NT2/D1 (cell line): ENCODE measurements around the gene SLC28A1.

Experiments
- DNase-seq: peaks from one replicate; pipeline ENCODE4 v3.0.0-alpha.2; 2011; ENCODE audit warnings: low read depth, low spot score
- H3K27me3 ChIP-seq: 2 replicates; pipeline ENCODE4 v1.6.0; 2011; ENCODE audit warnings: mild to moderate bottlenecking; ENCODE audit not compliant: insufficient read length, insufficient read depth
- H3K36me3 ChIP-seq: 2 replicates; pipeline ENCODE4 v1.6.1; 2011; ENCODE audit warnings: mild to moderate bottlenecking, low read length, mixed read lengths; ENCODE audit not compliant: insufficient read depth, insufficient read length
- H3K4me1 ChIP-seq: 2 replicates; pipeline ENCODE4 v1.5.1; 2011; ENCODE audit not compliant: insufficient read depth, insufficient read length
- H3K4me3 ChIP-seq: 2 replicates; pipeline ENCODE4 v1.5.1; 2011; ENCODE audit warnings: low read depth; ENCODE audit not compliant: insufficient read length
- H3K9ac ChIP-seq: 2 replicates; pipeline ENCODE4 v1.6.0; 2011; ENCODE audit warnings: low read depth; ENCODE audit not compliant: insufficient read length
- H3K9me3 ChIP-seq: 2 replicates; pipeline ENCODE4 v1.5.1; 2011; ENCODE audit warnings: mild to moderate bottlenecking, low read length; ENCODE audit not compliant: insufficient read depth
- SUZ12 ChIP-seq: IDR thresholded peaks from 2 replicates; pipeline ENCODE4 v1.6.1; 2011; ENCODE audit not compliant: insufficient read length, insufficient read depth; ENCODE audit errors: extremely low read depth
- YY1 ChIP-seq: IDR thresholded peaks from 2 replicates; pipeline ENCODE4 v1.6.1; 2011; ENCODE audit not compliant: insufficient read length, insufficient read depth
- ZNF274 ChIP-seq: IDR thresholded peaks from 2 replicates; pipeline ENCODE4 v1.6.1; 2011; ENCODE audit warnings: mild to moderate bottlenecking, low read depth, low read length

SLC28A1 gene

GRCh38 chr15:84946772-84947489 is 62.5 kb downstream of the SLC28A1 start:
- DNase-seq: no peak
- TF ChIP-seq YY1 (no peak), SUZ12 (no peak), ZNF274 (no peak)
- Histone ChIP-seq H3K4me1 (no peaks in the 10 kb centered on the region), H3K36me3 (no peaks in the 10 kb centered on the region), H3K9me3 (no peaks in the 10 kb centered on the region), H3K27me3 (no peaks in the 10 kb centered on the region), H3K9ac (no peak overlapping the region), H3K4me3 (no peak overlapping the region)

GRCh38 chr15:84947947-84948830 is 63.7 kb downstream of the SLC28A1 start:
- DNase-seq: no peak

GRCh38 chr15:84949043-84949442 is 64.6 kb downstream of the SLC28A1 start:
- no peak for TF ChIP-seq SUZ12
- Histone ChIP-seq H3K4me3 (no peak overlapping the region), H3K4me1 (no peaks in the 10 kb centered on the region), H3K36me3 (no peaks in the 10 kb centered on the region), H3K9ac (no peak overlapping the region), H3K27me3 (no peaks in the 10 kb centered on the region), H3K9me3 (no peaks in the 10 kb centered on the region)
- DNase-seq: no peak

More at GRCh38 chr15:84947947-84948830, 63.7 kb downstream of the SLC28A1 start:
- no peaks in the 10 kb centered on the region for H3K36me3 ChIP-seq
- H3K9ac ChIP-seq: no peak overlapping the region
- TF ChIP-seq ZNF274: no peak
- no peaks in the 10 kb centered on the region for H3K4me1 ChIP-seq
- H3K27me3 ChIP-seq: no peaks in the 10 kb centered on the region
- H3K4me3 ChIP-seq: no peak overlapping the region
- H3K9me3 ChIP-seq: no peaks in the 10 kb centered on the region

DNA sequence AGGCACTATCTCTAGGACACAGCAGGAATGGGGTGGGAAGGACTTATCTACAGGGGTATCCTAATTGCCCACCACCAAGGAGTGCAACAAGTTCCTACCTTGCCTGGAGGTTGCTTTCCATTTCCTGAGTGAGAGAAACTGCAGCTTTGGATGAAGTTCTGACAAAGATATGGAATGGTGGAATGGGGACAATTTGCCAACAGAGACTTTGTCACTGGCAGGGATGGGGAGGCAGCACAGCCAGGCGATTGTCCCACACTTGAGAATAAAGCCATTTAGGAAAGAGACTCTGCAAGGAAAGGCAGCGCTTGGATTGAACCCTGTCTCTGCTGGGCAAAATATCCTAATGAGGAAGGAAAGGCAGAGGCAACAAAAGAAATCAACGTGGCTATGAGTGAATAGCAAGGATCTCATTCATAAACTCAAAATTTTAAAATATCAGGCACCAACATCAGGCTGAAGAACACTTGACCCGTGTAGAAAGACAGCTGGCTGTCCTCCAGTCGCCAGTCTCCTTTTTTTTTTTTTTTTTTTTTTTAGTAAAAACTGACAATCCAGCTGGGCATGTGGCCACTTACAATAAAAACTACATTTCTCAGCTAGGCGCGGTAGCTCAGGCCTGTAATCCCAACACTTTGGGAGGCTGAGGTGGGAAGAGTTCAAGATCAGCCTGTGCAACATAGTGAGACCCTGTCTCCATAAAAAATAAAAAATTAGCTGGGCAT is 65.5 kb downstream of the SLC28A1 start:
- Histone ChIP-seq H3K9ac (no peak overlapping the region), H3K36me3 (no peaks in the 10 kb centered on the region), H3K4me1 (peaks cover 2% of the 10 kb centered on the region), H3K27me3 (no peaks in the 10 kb centered on the region), H3K9me3 (no peaks in the 10 kb centered on the region), H3K4me3 (no peak overlapping the region)
- TF ChIP-seq YY1 (no peak), ZNF274 (no peak), SUZ12 (no peak)
- no peak for DNase-seq

DNA sequence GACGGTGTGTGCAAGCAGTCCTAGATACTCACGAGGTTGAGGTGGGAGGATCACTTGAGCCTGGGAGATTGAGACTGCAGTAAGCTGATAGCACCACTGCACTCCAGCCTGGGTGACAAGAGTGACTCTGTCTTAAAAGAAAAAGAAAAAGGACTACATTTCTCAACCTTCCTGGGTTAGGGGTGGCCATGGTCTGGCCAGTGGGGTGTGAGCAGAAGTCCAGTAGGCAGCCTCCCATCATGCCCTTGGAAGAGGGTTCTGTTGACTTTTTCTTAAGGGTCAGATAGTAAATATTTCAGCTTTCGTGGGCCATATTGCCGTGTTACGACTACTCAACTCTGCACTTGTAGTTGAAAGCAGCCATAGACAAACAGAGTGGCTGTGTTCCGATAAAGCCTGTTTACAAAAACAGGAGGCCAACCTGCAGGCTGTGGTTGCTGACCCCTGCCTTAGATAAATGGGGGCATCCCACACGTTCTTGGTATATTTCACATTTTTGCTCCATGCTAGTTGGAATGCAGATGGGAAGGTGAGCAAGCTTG is 66.2 kb downstream of the SLC28A1 start:
- no peak for TF ChIP-seq ZNF274
- TF ChIP-seq SUZ12: no peak
- TF ChIP-seq YY1: no peak
- Histone ChIP-seq H3K4me3 (no peak overlapping the region), H3K36me3 (no peaks in the 10 kb centered on the region), H3K4me1 (peaks cover 3% of the 10 kb centered on the region), H3K27me3 (no peaks in the 10 kb centered on the region), H3K9me3 (no peaks in the 10 kb centered on the region), H3K9ac (no peak overlapping the region)
- no peak for DNase-seq

DNA sequence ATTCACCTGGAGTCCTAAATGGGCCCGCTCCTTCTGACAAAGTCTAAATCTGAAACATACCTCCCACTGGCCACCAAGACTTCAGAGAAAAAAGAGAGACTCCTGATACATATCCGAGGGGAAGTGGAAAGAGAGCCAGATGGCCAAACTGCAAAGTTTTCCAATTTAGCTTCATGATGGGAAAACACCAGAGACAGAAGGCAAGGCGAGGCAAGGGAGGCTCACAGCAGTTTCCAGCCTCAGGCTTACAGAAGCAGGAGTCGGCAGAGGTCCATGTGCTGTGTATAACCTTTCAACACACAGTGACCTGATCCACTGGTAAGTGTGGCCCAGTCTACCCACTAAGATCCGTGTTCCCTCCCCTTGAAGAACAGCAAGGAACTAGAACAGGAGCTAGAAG is 67.3 kb downstream of the SLC28A1 start:
- TF ChIP-seq ZNF274 (no peak), YY1 (no peak), SUZ12 (no peak)
- H3K4me1 ChIP-seq: peaks cover 3% of the 10 kb centered on the region
- H3K9me3 ChIP-seq: no peaks in the 10 kb centered on the region

DNA sequence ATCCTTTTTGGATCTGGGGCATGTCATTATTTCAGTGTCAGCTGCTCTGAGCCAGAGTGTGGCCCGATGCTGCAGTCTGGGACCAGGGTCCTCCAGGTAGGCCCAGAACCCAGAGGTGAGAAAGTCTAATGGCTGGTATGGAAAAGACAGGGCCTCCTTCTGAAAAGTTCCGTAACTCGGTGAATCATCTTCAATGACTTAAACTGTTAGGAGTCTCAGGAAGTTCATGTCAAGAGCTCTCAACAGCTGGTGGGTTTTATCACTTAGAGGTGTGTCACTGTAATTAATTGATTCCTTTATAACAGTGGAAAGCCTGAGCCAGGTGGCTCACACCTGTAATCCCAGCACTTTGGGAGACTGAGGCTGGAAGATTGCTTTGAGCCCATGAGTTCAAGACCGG is 68.7 kb downstream of the SLC28A1 start:
- Histone ChIP-seq H3K9me3 (0 out of 2 replicates have a peak, but pooled peaks cover 8% of the 10 kb centered on the region), H3K4me3 (no peak overlapping the region), H3K27me3 (peaks cover 4% of the 10 kb centered on the region), H3K9ac (no peak overlapping the region), H3K4me1 (peaks cover 3% of the 10 kb centered on the region), H3K36me3 (no peaks in the 10 kb centered on the region)
- no peak for DNase-seq
- no peak for TF ChIP-seq YY1
- no peak for TF ChIP-seq SUZ12

More for the DNA sequence above, 67.3 kb downstream of the SLC28A1 start:
- DNase-seq: no peak
- Histone ChIP-seq H3K4me3 (no peak overlapping the region), H3K36me3 (no peaks in the 10 kb centered on the region), H3K9ac (no peak overlapping the region), H3K27me3 (peaks cover 4% of the 10 kb centered on the region)
